ENCODE measurements around the gene SULT1A2.
"Not testable (repeated sequence)": the region's sequence is repeated elsewhere in the genome, so short reads cannot be mapped to it uniquely, and the experiment has no call there.

SULT1A2 gene
- total RNA-seq: 0 to 0.26 (median 0) reads per million in 3 donors

GRCh38 chr16:28596840-28597691 lies at the start of gene SULT1A2:
SULT1A2 (minus strand) TSS chr16:28597050; CDS start chr16:28595930, 1,120 bp downstream.
- Histone ChIP-seq H3K4me3 (ENCODE audit: insufficient read depth, low read depth, low read length, poor library complexity, severe bottlenecking) (no peak within 1 kb of the TSS), H3K27me3 (replicated peaks; ENCODE audit: control insufficient read depth, insufficient read depth, low read length, poor library complexity, severe bottlenecking) (no peaks in the 10 kb centered on the region), H3K27ac (ENCODE audit: insufficient read depth, low read length, poor library complexity, severe bottlenecking) (no peak within 1 kb of the TSS), H3K4me1 (ENCODE audit: control insufficient read depth, insufficient read depth, low read length, poor library complexity, severe bottlenecking) (no peaks in the 10 kb centered on the region), H3K9me3 (ENCODE audit: control insufficient read depth, low read length) (no peaks in the 10 kb centered on the region), H3K36me3 (ENCODE audit: control insufficient read depth, insufficient read depth, low read length) (no peaks in the 10 kb centered on the region)
- no peak for DNase-seq

- H3K4me3 ChIP-seq (ENCODE audit: insufficient read depth, low read depth, low read length, poor library complexity, severe bottlenecking); H3K36me3 ChIP-seq (ENCODE audit: control insufficient read depth, insufficient read depth, low read length); H3K27me3 ChIP-seq (replicated peaks; ENCODE audit: control insufficient read depth, insufficient read depth, low read length, poor library complexity, severe bottlenecking); H3K27ac ChIP-seq (ENCODE audit: insufficient read depth, low read length, poor library complexity, severe bottlenecking); DNase-seq; H3K9me3 ChIP-seq (ENCODE audit: control insufficient read depth, low read length); H3K4me1 ChIP-seq (ENCODE audit: control insufficient read depth, insufficient read depth, low read length, poor library complexity, severe bottlenecking): not testable (repeated sequence)
These were observed 43.1 kb upstream of the SULT1A2 start for GRCh38 chr16:28639959-28640358.

GRCh38 chr16:28638359-28638758 lies 41.5 kb upstream of the SULT1A2 start:
- H3K27ac ChIP-seq (ENCODE audit: insufficient read depth, low read length, poor library complexity, severe bottlenecking); DNase-seq; H3K4me1 ChIP-seq (ENCODE audit: control insufficient read depth, insufficient read depth, low read length, poor library complexity, severe bottlenecking); H3K4me3 ChIP-seq (ENCODE audit: insufficient read depth, low read depth, low read length, poor library complexity, severe bottlenecking); H3K9me3 ChIP-seq (ENCODE audit: control insufficient read depth, low read length); H3K36me3 ChIP-seq (ENCODE audit: control insufficient read depth, insufficient read depth, low read length); H3K27me3 ChIP-seq (replicated peaks; ENCODE audit: control insufficient read depth, insufficient read depth, low read length, poor library complexity, severe bottlenecking): not testable (repeated sequence)

GRCh38 chr16:28637765-28638164 lies 40.9 kb upstream of the SULT1A2 start, which contains the start of gene NPIPB8:
NPIPB8 (plus strand) TSS chr16:28638065; CDS start chr16:28638361, 296 bp downstream.
- H3K4me3 ChIP-seq (ENCODE audit: insufficient read depth, low read depth, low read length, poor library complexity, severe bottlenecking); H3K27ac ChIP-seq (ENCODE audit: insufficient read depth, low read length, poor library complexity, severe bottlenecking); H3K9me3 ChIP-seq (ENCODE audit: control insufficient read depth, low read length); H3K36me3 ChIP-seq (ENCODE audit: control insufficient read depth, insufficient read depth, low read length); H3K27me3 ChIP-seq (replicated peaks; ENCODE audit: control insufficient read depth, insufficient read depth, low read length, poor library complexity, severe bottlenecking); H3K4me1 ChIP-seq (ENCODE audit: control insufficient read depth, insufficient read depth, low read length, poor library complexity, severe bottlenecking); DNase-seq: not testable (repeated sequence)

GRCh38 chr16:28636093-28636823 lies 39.4 kb upstream of the SULT1A2 start:
- H3K4me3 ChIP-seq (ENCODE audit: insufficient read depth, low read depth, low read length, poor library complexity, severe bottlenecking); DNase-seq; H3K27me3 ChIP-seq (replicated peaks; ENCODE audit: control insufficient read depth, insufficient read depth, low read length, poor library complexity, severe bottlenecking); H3K27ac ChIP-seq (ENCODE audit: insufficient read depth, low read length, poor library complexity, severe bottlenecking); H3K36me3 ChIP-seq (ENCODE audit: control insufficient read depth, insufficient read depth, low read length); H3K4me1 ChIP-seq (ENCODE audit: control insufficient read depth, insufficient read depth, low read length, poor library complexity, severe bottlenecking); H3K9me3 ChIP-seq (ENCODE audit: control insufficient read depth, low read length): not testable (repeated sequence)

GRCh38 chr16:28630905-28631304 lies 34.1 kb upstream of the SULT1A2 start:
- not testable (repeated sequence) for H3K27ac ChIP-seq (ENCODE audit: insufficient read depth, low read length, poor library complexity, severe bottlenecking); DNase-seq; H3K9me3 ChIP-seq (ENCODE audit: control insufficient read depth, low read length); H3K4me1 ChIP-seq (ENCODE audit: control insufficient read depth, insufficient read depth, low read length, poor library complexity, severe bottlenecking); H3K4me3 ChIP-seq (ENCODE audit: insufficient read depth, low read depth, low read length, poor library complexity, severe bottlenecking); H3K27me3 ChIP-seq (replicated peaks; ENCODE audit: control insufficient read depth, insufficient read depth, low read length, poor library complexity, severe bottlenecking); H3K36me3 ChIP-seq (ENCODE audit: control insufficient read depth, insufficient read depth, low read length)

GRCh38 chr16:28623172-28623711 lies 26.4 kb upstream of the SULT1A2 start:
- Histone ChIP-seq H3K27me3 (replicated peaks; ENCODE audit: control insufficient read depth, insufficient read depth, low read length, poor library complexity, severe bottlenecking) (no peaks in the 10 kb centered on the region), H3K36me3 (ENCODE audit: control insufficient read depth, insufficient read depth, low read length) (no peaks in the 10 kb centered on the region), H3K4me3 (ENCODE audit: insufficient read depth, low read depth, low read length, poor library complexity, severe bottlenecking) (peak overlapping the region; percentile 66), H3K9me3 (ENCODE audit: control insufficient read depth, low read length) (no peaks in the 10 kb centered on the region), H3K27ac (ENCODE audit: insufficient read depth, low read length, poor library complexity, severe bottlenecking) (peak overlapping the region; percentile 37), H3K4me1 (ENCODE audit: control insufficient read depth, insufficient read depth, low read length, poor library complexity, severe bottlenecking) (no peaks in the 10 kb centered on the region)
- DNase-seq: peak in 2 of 3 donors; percentile 35 to 42

- H3K27ac ChIP-seq (ENCODE audit: insufficient read depth, low read length, poor library complexity, severe bottlenecking): peak overlapping the region; percentile 37
- not testable (repeated sequence) for H3K27me3 ChIP-seq (replicated peaks; ENCODE audit: control insufficient read depth, insufficient read depth, low read length, poor library complexity, severe bottlenecking); H3K9me3 ChIP-seq (ENCODE audit: control insufficient read depth, low read length); DNase-seq; H3K36me3 ChIP-seq (ENCODE audit: control insufficient read depth, insufficient read depth, low read length); H3K4me1 ChIP-seq (ENCODE audit: control insufficient read depth, insufficient read depth, low read length, poor library complexity, severe bottlenecking)
- peak overlapping the region; percentile 66 for H3K4me3 ChIP-seq (ENCODE audit: insufficient read depth, low read depth, low read length, poor library complexity, severe bottlenecking)
These were observed 25.8 kb upstream of the SULT1A2 start for GRCh38 chr16:28622532-28623171.

GRCh38 chr16:28621481-28622155 lies 24.8 kb upstream of the SULT1A2 start:
- DNase-seq: no peak
- no peaks in the 10 kb centered on the region for H3K4me1 ChIP-seq (ENCODE audit: control insufficient read depth, insufficient read depth, low read length, poor library complexity, severe bottlenecking)
- no peak overlapping the region for H3K27ac ChIP-seq (ENCODE audit: insufficient read depth, low read length, poor library complexity, severe bottlenecking)
- H3K36me3 ChIP-seq (ENCODE audit: control insufficient read depth, insufficient read depth, low read length): no peaks in the 10 kb centered on the region
- no peaks in the 10 kb centered on the region for H3K27me3 ChIP-seq (replicated peaks; ENCODE audit: control insufficient read depth, insufficient read depth, low read length, poor library complexity, severe bottlenecking)
- no peaks in the 10 kb centered on the region for H3K9me3 ChIP-seq (ENCODE audit: control insufficient read depth, low read length)
- H3K4me3 ChIP-seq (ENCODE audit: insufficient read depth, low read depth, low read length, poor library complexity, severe bottlenecking): no peak overlapping the region

All from effector memory CD4-positive, alpha-beta T cell (primary cell).